ENCODE results near the gene UMOD.
A peak's percentile ranks its signal among the peaks of the same experiment; 100 is the strongest.
"Not testable (repeated sequence)": the region's sequence is repeated elsewhere in the genome, so short reads cannot be mapped to it uniquely, and the experiment has no call there.

Gene UMOD

DNA sequence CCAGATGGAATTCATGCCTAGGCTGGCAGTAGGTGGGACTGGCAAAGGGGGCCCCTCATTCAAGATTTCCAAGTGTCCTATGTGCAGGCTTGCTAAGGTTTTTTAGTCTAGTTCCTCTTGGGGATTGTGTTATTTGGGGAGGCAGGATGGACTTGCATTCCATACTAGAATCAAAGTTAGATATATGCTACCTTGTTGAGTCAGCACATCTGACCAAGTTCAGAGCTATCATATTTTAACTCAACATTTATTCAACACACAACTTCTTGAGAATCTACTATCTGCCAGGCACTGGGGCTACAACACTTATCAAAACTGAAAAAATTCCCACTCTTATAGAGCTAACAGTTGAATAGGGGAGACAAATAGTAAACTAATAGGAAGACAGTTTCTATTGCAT is 31.9 kb downstream of the UMOD start:
- no peak for DNase-seq

DNA sequence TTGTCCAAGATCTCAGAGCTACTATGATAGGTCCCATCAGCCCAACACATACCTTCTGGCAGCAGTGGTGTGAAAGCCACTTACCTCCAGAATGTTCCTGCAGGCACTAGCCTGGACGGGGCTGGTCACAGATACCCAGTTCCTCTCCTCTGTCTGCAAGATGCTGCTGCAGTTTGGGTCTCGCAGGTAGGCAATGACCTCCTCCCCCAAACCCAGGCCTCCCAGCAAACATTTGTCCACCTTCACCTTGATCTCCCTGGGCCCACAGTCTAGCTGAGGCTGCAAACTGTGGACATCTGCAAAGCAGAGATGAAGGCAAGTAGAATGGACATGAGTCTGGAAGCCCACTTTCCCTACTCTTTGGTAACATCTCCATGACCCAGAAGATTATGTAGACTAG is 32.3 kb downstream of the UMOD start:
- no peak for DNase-seq

DNA sequence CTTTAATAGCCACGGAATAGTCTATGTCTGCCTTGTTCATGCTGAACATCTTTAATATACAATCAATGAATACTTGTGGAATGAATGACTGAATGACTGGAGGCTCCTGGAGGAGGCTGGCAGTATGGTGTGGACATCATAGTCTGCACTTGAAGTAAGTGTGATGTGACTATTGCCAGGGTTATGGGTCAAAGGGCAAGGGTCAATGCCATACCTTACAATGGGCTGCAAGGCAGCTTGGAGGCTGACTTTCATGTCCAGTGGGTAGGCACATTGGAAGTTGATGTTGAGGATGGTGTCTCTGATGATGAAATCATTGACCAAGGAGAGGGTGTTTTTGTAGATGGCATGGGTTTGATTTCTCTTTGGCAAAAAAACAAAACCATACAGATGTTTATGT is 33.1 kb downstream of the UMOD start:
- DNase-seq, result no peak

DNA sequence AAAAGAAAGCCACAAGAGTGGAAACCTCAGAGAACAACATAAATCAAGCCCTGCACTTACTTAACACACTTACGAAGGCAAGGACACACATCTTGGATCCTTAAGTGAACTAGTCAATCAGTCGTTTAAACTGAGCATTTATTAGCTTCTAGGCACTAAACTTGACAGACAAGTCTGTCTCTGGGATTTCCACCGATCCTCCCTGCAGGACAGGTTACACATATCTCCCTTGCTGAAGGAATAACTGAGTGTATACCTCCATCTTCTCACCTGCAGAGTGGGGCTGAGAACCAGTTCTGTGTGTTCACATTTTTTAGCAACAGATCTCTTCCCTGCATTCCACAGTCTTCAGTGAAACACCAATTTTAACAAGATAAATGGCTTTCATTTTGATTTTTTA is 34.1 kb downstream of the UMOD start:
- no peak for DNase-seq

DNA sequence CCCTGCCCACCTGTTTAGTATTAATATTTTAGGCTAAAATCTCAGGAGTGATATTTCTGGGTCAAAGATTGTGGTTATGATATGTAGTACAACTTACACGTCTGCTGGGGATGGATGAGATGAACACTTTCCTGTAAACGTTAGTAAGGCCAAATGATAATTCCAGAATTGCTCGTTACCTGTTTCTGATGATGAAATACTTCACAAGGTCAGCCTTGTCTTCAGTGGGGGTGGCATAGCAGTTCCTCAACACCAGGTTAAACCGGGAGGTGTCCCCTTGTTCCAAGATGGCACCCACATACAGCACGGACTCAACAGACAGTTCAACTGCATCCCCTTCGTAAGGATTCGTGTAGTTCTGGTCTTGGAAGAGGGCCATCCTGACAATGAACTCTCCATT is 34.5 kb downstream of the UMOD start:
- DNase-seq, result no peak

DNA sequence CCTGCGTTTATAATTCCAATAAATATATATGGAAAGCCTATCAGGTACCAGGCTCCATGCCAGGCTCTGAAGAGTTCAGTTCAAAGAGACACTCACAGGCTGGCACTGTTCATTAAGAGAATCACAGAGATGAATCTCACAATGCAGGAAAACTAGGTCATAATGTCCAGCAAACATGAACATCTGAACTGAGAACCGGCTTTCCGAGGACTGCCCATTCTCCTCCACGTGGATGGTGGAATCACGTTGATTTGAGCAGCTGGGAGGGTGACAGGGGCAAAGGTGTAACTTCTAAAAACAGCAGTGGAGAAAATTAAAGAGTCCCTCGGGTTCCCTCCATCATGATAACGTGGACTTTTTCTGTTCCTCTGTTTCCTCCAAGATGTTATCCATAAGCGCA is 35.4 kb downstream of the UMOD start:
- DNase-seq, result no peak

DNA sequence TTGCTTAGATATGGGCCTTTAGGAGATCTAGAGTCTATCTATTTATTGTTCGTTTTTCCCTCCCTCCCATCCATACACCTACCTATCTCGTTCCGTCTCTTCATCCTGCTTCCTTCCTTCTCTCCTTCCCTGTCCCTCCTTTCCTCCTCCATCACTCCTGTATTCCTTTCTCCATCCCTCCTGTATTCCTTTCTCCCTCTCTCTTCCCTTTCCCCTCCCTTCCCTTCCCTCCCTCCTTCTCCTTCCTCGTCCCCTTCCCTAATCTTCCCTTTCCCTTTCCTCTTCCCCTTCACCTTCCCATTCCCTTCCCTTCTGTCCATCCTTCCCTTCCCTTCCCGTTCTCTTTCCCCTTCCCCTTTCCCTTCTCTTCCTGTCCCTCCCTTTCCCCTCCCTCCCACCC is 35.8 kb downstream of the UMOD start:
- DNase-seq, result no peak

DNA sequence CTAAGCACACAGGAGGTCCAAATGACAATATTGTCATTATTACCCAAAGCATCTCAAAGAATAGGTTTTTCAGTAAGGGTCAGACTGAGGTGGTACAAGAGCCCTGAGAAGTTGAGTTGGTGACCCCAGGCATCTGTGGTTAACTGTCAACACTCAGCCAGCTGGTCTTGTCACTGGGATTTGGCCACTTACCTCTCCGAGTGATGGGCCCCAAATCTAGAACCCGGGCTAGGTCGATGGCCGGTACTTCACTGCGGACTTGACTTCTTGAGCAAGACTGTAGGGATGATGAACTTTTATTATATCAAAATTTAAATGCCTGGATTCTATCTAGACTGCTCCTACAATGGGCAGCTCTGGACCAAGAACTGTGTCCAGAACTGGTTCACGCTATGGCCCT is 36.8 kb downstream of the UMOD start:
- DNase-seq, result no peak

DNA sequence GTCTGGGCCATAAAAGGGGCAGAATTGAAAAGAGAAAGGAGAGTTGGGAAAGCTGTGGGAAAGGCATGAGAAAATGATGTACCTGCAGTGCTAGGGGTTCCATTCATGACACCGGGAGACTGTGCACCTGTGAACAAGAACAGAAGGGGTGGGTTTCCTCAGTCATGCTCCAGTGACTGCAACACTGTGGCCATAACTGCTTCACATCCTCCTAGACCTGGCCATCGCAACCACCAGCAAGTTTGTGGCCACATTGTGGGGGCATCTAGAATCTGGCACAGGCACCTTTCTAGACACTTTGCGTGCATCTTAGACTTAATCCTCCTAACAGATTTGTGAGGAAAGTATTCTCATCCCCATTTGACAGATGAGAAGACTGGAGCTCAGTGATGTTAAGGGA is 37.9 kb downstream of the UMOD start:
- DNase-seq, result no peak

DNA sequence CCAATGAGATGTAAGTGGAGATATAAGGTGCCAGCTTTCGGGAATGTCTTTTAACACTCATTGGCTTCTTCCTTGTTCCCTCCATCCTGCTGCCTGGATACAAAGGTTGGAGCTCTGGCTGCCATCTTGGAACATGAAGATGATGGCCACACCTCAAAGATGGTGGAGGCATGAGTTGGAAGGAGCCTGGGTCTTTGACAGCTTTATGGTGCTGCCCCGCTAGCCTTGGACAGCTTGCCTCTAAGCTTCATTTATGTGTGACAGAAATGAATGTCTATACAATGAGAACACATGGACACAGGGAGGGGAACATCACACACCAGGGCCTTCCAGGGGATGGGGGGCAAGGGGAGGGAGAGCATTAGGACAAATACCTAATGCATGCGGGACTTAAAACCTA is 38.8 kb downstream of the UMOD start:
- no peak for DNase-seq

DNA sequence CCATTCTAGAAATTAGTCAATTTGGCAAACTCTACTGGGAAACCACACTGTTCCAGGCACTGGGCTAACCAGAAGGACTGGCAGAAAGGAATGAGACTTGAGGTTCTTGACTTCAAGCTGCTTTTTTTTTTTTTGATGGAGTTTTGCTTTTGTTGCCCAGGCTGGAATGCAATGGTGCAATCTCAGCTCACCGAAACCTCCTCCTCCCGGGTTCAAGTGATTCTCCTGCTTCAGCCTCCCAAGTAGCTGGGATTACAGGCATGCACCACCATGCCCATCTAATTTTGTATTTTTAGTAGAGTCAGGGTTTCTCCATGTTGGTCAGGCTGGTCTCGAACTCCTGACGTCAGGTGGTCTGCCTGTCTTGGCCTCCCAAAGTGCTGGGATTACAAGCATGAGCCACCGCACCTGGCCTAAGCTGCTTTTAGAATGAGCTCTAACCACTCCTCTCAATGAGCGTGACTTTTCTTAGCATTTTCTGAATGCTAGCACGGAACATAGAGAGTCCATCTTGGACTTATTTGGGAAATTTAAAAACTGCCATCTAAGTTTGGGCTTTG is 39.9 kb downstream of the UMOD start:
- not testable (repeated sequence) for DNase-seq

DNA sequence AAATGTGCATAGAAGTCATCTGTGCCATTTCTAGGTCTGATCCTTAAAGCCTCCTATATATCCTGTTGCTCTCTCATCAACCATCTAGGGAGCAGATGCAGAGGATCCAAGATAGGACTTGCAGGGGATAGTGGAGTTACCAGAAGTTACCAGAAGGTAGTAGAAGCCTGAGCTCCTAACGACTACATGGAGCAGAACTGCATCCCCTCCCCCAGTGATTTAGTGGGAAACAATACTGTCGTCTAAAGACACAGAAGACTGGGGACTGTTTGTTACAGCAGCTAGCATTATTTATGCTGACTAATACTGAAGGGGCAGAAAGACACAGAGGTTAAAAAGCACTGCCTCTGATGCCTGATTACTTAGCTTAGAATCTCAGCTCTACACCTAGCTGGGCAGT is 41.0 kb downstream of the UMOD start:
- DNase-seq, result no peak

DNA sequence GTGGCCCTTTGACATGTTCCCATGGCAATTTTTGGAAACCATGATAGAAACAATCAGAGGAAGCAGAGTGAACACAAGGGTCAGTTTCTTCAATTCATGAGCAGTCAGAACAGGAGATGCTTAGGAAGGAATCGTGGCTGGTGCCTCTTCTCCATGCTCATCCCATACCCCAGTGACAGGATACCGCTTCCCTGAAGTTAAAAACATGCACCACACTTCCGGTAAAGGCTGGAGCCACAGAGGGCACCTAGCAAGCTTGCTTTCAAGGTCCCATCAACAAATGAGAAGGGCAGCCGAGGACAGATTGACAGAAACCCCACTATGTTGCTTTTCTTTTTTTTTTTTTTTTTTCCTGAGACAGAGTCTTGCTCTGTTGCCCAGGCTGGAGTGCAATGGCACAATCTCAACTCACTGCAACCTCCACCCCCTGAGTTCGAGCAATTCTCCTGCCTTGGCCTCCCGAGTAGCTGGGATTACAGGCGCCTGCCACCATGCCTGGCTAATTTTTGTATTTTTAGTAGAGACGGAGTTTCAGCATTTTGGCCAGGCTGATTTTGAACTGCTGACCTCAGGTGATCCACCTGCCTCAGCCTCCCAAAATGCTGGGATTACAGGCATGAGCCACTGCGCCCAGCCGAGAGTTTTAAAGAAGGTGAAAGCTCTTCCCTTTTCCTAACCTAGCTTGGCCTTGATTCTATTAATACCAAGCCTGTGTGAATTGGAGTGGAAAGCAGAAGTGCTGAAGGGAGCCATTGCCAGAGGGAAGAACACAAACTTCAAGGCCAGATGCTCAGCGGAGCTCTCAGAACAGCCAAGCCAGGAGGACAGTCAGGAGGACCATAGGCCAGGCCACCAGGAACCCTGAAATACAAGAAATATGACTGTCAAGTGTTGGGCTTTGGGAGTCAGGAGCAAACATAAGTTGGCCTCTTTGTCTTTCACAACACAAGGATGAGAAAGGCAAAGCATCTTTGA is 41.8 kb downstream of the UMOD start:
- no peak for DNase-seq

DNA sequence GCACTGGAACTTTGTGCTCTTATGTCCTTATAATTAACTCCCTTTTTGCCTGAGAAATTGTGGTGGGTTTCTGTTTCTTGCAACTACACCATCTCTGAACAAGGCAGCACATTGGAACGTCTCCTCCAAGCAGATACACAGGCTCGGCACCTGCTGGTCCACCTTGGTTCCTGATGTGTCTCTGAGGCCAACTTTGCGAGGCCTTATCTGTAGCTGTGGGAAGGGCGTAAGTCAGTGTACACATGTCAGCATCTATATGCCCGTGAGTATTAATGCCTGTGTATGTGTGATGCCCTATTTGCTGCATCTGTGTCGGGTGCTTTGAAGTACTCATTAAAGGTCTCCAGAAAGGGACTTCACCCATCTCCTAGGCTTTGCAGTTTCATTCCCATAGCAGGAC is 42.7 kb downstream of the UMOD start:
- no peak for DNase-seq

DNA sequence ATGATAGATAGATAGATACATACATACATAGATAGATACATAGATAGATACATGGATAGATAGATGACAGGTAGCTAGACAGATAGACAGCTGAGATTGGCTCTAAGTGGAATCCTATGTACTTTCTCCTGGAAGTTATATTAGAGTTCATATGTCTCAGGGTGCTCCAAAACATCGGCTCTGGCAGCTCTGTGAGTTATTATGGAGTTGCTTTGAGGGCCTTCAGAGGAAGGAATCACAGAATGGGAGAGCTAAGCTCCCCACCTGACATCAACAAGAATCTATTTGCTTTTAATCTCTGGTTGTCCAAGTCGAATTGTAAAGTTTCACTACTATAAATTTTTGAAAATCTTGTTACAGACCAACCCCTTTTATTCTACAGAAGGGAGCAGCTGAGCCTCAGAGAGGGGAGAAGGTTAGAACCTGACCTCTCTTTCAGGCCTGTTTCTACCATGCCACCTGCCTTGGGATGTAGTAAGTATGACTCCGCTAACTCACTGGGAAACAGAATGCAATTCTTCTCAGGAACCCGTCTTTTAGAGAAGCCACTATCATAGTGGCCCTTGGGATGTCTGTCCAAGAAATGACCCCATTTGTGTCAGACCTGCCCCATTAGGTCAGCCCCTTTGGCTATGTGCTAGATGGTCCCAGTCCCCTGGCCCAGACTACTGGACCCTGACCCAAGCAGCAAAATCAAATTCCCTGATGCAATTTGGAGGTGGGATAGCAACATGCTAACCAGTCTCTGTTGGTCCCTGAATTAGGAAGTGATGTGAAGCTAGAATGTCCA is 43.5 kb downstream of the UMOD start:
- no peak for DNase-seq

DNA sequence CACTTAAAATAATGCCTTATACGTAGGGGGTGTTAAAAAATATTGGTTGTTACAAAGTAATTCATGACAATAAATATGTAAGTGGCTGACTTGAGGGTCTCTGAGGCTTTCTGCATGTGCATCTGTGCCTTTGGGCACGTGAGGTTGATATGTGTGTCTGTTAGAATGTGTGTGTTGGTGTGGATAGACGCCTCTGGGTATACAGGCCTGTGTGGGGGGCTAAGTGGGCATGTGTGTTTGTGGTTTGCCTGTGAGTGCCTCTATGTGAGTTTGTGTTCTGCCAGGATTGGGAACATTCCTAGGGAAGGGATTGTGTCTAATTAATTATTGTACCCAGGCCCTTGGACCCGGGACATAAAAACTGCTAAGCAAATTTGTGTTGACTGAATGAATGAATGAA is 44.2 kb downstream of the UMOD start:
- no peak for DNase-seq

DNA sequence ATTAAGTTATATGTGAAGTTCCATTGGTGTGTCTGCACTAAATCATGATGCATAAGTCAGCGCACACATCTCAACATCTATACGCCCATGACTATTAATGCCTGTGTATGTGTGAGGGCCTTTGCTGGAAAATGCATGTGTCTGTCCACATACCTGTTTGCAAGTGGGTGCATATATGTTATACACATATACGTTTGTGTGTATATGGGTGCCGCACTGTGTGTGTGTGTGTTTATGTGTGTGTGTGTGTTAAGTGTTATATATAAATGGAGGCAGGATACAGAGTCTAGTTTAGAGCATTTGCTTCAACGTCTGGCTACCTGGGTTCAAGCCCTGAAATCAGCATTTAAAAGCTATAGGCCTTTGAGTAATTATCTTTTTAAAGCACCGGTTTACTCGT is 44.7 kb downstream of the UMOD start:
- DNase-seq, result no peak

DNA sequence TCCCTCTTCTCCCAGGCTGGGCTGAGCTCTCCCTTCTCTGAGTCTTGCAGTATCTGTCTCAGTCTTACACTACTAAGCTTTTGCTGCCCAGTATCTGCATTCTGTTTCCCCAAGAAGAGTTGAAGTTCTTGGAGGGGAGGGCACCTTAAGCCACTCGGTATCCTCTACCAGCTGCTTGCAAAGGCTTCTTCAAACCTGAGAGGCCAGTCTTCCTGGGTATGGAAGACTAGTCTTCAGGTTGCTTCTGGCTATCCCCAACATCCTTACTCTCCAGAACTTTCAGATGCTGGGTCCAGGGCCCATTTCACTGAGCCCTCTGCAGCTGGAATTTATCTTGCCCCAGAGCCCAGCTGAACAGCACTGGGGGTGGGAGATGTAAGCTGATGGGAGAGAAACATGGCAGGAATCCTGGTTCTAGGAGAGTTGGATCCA is 45.3 kb downstream of the UMOD start:
- DNase-seq, result no peak

DNA sequence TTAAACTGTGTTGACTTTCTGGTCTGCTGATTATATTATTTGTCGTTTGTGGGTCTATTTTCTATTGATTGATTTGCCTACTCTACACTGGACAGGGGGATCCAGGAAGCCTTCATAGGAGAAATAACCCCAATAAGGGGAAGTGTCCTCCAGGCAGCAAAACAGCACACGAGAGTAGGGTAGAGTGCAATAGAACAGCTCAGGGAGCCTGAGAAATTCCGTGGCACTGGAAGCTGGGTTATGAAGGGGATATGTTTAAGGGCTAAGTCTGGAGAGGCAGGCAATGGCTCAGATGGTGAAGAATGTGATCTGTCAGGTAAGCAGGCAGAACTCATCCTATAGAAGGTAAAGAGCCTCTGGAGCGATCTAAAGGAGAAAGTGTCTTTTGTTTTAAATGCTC is 46.1 kb downstream of the UMOD start:
- no peak for DNase-seq

DNA sequence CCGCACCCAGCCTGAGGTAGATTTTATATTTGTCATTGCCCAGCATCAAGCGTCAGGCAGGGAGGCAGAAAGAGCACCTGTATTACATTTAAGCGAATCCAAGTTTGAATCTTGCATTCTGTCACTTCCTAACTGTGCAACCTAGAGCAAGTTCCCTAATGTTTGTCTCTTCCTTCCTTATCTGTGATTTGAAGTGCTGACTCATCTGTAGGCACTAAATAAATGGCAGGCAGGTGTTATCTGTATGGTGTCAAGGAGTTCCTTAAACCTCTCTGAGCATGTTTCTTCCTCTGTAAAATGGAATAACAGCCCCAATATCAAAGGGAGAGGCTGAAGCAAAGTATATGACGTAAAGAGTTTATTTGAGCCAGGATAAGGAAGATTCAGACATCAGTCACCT is 49.5 kb downstream of the UMOD start:
- DNase-seq, result no peak

DNA sequence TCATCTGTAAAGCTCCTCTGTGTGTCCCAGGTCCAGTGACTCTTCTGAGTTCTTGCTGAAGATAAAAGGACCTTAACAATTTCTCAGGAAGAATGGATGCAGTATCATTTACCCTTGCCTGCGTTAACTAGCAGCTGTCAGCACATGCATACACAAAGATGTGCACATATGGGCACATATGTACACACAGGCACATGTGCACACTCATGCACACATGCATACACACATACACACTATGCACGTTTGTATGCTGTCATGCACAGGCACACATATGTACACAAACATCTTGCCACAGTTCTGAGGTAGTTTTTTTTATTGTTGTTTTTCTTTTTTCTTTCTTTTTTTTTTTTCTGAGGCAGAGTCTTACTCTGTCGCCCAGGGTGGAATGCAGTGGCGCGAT is 50.1 kb downstream of the UMOD start:
- no peak for DNase-seq

DNA sequence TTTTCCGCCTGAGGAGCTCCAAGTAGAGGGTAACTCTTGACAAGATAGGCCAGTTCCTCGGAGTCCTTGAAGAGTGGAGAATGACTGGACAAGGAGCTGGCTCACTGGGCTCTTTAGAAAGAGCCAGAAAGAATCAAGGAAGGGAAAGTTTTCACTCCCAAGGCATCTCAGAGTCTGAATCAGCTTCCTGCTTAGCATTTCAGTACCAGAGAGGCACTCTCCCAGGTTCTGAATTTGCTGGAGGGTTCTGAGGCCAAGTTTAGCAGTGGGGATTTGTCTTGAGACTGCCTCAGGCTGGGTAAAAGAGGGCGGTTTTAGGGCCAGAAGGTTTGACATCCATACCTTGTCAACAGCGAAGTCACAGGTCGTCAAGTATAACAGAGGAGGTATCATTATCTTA is 50.7 kb downstream of the UMOD start:
- DNase-seq, result no peak

DNA sequence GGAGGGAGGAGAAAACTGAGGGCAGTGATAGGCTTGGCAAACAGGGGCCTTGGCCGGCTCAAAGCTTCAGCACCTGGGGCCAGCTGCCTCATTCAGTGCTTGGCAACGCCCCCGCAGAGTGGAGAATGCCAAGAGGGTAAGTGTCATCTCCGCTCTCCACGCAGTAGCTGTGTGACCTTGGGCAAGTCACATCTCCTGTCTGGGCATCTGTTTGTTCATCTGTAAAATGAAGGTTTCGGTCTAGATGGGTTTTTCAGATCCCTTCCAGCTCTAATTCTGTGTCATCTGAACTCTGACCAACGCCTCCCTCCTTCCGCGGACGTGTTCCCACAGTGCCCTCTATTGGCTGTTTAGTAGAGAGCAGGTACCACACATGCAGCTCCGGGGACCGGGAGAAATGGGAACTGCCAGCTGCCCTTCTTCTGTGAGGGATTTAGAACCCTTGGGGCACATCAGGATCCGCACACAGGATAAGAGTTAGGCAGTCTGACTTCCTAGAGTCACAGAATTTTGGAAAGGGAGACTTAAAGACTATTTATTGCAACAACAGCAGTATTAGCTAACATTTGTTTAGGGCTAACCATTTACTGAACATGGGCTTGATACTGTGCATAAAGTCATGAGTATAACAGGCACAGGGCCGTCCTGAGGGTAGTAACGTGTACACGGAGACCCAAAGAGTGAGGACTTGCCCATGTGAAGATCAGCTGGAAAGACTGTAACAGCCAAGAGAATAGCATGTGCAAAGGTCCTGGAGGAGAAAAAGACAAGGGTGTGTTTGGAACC is 52.0 kb downstream of the UMOD start:
- DNase-seq, result peak; percentile 31 to 45
